ENCODE measurements around the gene STK33.

Gene STK33

GRCh38 chr11:8356216-8356615 lies 237.8 kb downstream of the STK33 start:
- no peak for DNase-seq (ENCODE audit: low read depth in 2 of 2)

- DNase-seq (ENCODE audit: low read depth in 2 of 2), result no peak
Measured at GRCh38 chr11:8355416-8355742, 238.6 kb downstream of the STK33 start.

GRCh38 chr11:8354622-8355415 lies 239.2 kb downstream of the STK33 start:
- DNase-seq (ENCODE audit: low read depth in 2 of 2), result no peak

- no peak for DNase-seq (ENCODE audit: low read depth in 2 of 2)
Measured at GRCh38 chr11:8352876-8353505, 241.0 kb downstream of the STK33 start.

GRCh38 chr11:8352103-8352875 lies 241.7 kb downstream of the STK33 start:
- no peak for DNase-seq (ENCODE audit: low read depth in 2 of 2)

GRCh38 chr11:8351223-8351622 lies 242.8 kb downstream of the STK33 start:
- no peak for DNase-seq (ENCODE audit: low read depth in 2 of 2)

GRCh38 chr11:8347978-8348377 lies 246.1 kb downstream of the STK33 start:
- no peak for DNase-seq (ENCODE audit: low read depth in 2 of 2)

GRCh38 chr11:8346157-8346755 lies 247.8 kb downstream of the STK33 start:
- DNase-seq (ENCODE audit: low read depth in 2 of 2), result no peak

- DNase-seq (ENCODE audit: low read depth in 2 of 2), result no peak
Measured at GRCh38 chr11:8345179-8345578, 248.8 kb downstream of the STK33 start.

- DNase-seq (ENCODE audit: low read depth in 2 of 2), result no peak
Measured at GRCh38 chr11:8344346-8344745, 249.7 kb downstream of the STK33 start.

- no peak for DNase-seq (ENCODE audit: low read depth in 2 of 2)
Measured at GRCh38 chr11:8342821-8343681, 251.0 kb downstream of the STK33 start.

GRCh38 chr11:8341996-8342395 lies 252.0 kb downstream of the STK33 start:
- DNase-seq (ENCODE audit: low read depth in 2 of 2), result no peak

All from stimulated activated CD8-positive, alpha-beta memory T cell treated with anti-CD3 and anti-CD28 coated beads, Interleukin-2, amount 100 ng/mL, for 1 hour (primary cell).